ENCODE measurements around the gene MICALL1. TPM values are rescaled to one million over a fixed set of nuclear protein-coding genes. Genes with fewer than 3 reads are reported as not detected.

The MICALL1 gene
- total RNA-seq, 2 experiments from 2014 or later, result 18.3 to 25.7 TPM

GRCh38 chr22:37985751-37986281 lies 79.7 kb downstream of the MICALL1 start:
- intact Hi-C loops (cut with micrococcal nuclease; ENCODE audit: unreplicated experiment), result no loop called here
- Histone ChIP-seq H3K4me1 (ENCODE audit: insufficient read depth, low read length, poor library complexity, severe bottlenecking) (no peaks in the 10 kb centered on the region), H3K9me3 (ENCODE audit: low read length) (no peaks in the 10 kb centered on the region), H3K36me3 (ENCODE audit: insufficient read depth, low read length) (no peaks in the 10 kb centered on the region), H3K4me3 (ENCODE audit: low read depth, low read length, poor library complexity, severe bottlenecking) (no peak overlapping the region), H2AFZ (ENCODE audit: low read length) (no peak overlapping the region), H4K20me1 (ENCODE audit: insufficient read depth, low read length) (no peaks in the 10 kb centered on the region), H3K4me2 (ENCODE audit: low read length) (no peak overlapping the region), H3K27ac (ENCODE audit: low read depth, low read length, poor library complexity, severe bottlenecking) (no peak overlapping the region), H3K79me2 (ENCODE audit: insufficient read depth, low read depth, low read length) (no peaks in the 10 kb centered on the region), H3K9me2 (ENCODE audit: insufficient read depth, low read length) (no peaks in the 10 kb centered on the region)
- TF ChIP-seq EZH2phosphoT487 (IDR thresholded peaks at IDR 0.05; ENCODE audit: borderline replicate concordance, low read depth, low read length), result no peak
- no peak for TF ChIP-seq CTCF (conservative IDR thresholded peaks at IDR 0.05; ENCODE audit: low read length)
- DNase-seq (ENCODE audit: low spot score), result no peak
- CTCF ChIA-PET (ENCODE audit: unreplicated experiment), result no interaction called here
- POLR2A ChIA-PET, result no interaction called here
- no TSS peak for BruUV-seq (replicated peaks)

- Histone ChIP-seq H3K4me3 (ENCODE audit: low read depth, low read length, poor library complexity, severe bottlenecking) (no peak overlapping the region), H3K9me3 (ENCODE audit: low read length) (no peaks in the 10 kb centered on the region), H3K27ac (ENCODE audit: low read depth, low read length, poor library complexity, severe bottlenecking) (no peak overlapping the region), H3K79me2 (ENCODE audit: insufficient read depth, low read depth, low read length) (no peaks in the 10 kb centered on the region), H3K36me3 (ENCODE audit: insufficient read depth, low read length) (no peaks in the 10 kb centered on the region), H4K20me1 (ENCODE audit: insufficient read depth, low read length) (no peaks in the 10 kb centered on the region), H3K4me1 (ENCODE audit: insufficient read depth, low read length, poor library complexity, severe bottlenecking) (no peaks in the 10 kb centered on the region), H2AFZ (ENCODE audit: low read length) (no peak overlapping the region), H3K4me2 (ENCODE audit: low read length) (no peak overlapping the region), H3K9me2 (ENCODE audit: insufficient read depth, low read length) (no peaks in the 10 kb centered on the region)
- intact Hi-C loops (cut with micrococcal nuclease; ENCODE audit: unreplicated experiment), result no loop called here
- POLR2A ChIA-PET, result no interaction called here
- TF ChIP-seq CTCF (conservative IDR thresholded peaks at IDR 0.05; ENCODE audit: low read length) (no peak), EZH2phosphoT487 (IDR thresholded peaks at IDR 0.05; ENCODE audit: borderline replicate concordance, low read depth, low read length) (no peak)
- CTCF ChIA-PET (ENCODE audit: unreplicated experiment), result no interaction called here
- DNase-seq (ENCODE audit: low spot score), result no peak
- BruUV-seq (replicated peaks), result no TSS peak
Measured at GRCh38 chr22:37986371-37986770, 80.3 kb downstream of the MICALL1 start.

GRCh38 chr22:37989146-37990045 lies 83.3 kb downstream of the MICALL1 start:
- H3K9me2 ChIP-seq (ENCODE audit: insufficient read depth, low read length), result no peaks in the 10 kb centered on the region
- H3K4me3 ChIP-seq (ENCODE audit: low read depth, low read length, poor library complexity, severe bottlenecking), result no peak overlapping the region
- no peaks in the 10 kb centered on the region for H4K20me1 ChIP-seq (ENCODE audit: insufficient read depth, low read length)
- no peak overlapping the region for H3K27ac ChIP-seq (ENCODE audit: low read depth, low read length, poor library complexity, severe bottlenecking)
- H3K4me2 ChIP-seq (ENCODE audit: low read length), result no peak overlapping the region
- H3K9me3 ChIP-seq (ENCODE audit: low read length), result no peaks in the 10 kb centered on the region
- TF ChIP-seq CTCF (conservative IDR thresholded peaks at IDR 0.05; ENCODE audit: low read length) (no peak), EZH2phosphoT487 (IDR thresholded peaks at IDR 0.05; ENCODE audit: borderline replicate concordance, low read depth, low read length) (no peak)
- intact Hi-C loops (cut with micrococcal nuclease; ENCODE audit: unreplicated experiment), result no loop called here
- POLR2A ChIA-PET, result no interaction called here
- no peak for DNase-seq (ENCODE audit: low spot score)
- no peak overlapping the region for H2AFZ ChIP-seq (ENCODE audit: low read length)
- H3K4me1 ChIP-seq (ENCODE audit: insufficient read depth, low read length, poor library complexity, severe bottlenecking), result no peaks in the 10 kb centered on the region
- no peaks in the 10 kb centered on the region for H3K79me2 ChIP-seq (ENCODE audit: insufficient read depth, low read depth, low read length)
- BruUV-seq (replicated peaks), result no TSS peak
- H3K36me3 ChIP-seq (ENCODE audit: insufficient read depth, low read length), result no peaks in the 10 kb centered on the region
- CTCF ChIA-PET (ENCODE audit: unreplicated experiment), result no interaction called here

Data from OCI-LY7 (cell line).